Tibial nerve (tissue), 4 donors: ENCODE data around the gene COL27A1.
"Not testable (repeated sequence)": the region's sequence is repeated elsewhere in the genome, so short reads cannot be mapped to it uniquely, and the experiment has no call there.

Experiments used
- CTCF ChIP-seq, 5 experiments: fragments of 200-600 bp in 3 of 5; fragments of 450-650 bp in 2 of 5; sonication (generic) in 3 of 5; IDR thresholded peaks; one replicate each; pipeline ENCODE4 v1.5.1; 2016 to 2019; ENCODE audit warnings: antibody characterized with exemption in 5 of 5, mild to moderate bottlenecking in 3 of 5, moderate library complexity in 2 of 5
- EP300 ChIP-seq, 2 donors: sonication (generic); formaldehyde crosslinking; IDR thresholded peaks; one replicate each; pipeline ENCODE4 v1.6.1; 2017; ENCODE audit warnings: antibody characterized with exemption in 2 of 2, mild to moderate bottlenecking in 1 of 2
- POLR2A ChIP-seq, 2 donors: fragments of 450-650 bp; IDR thresholded peaks; one replicate each; pipeline ENCODE4 v1.6.1; 2017; ENCODE audit warnings: antibody characterized with exemption in 2 of 2, mild to moderate bottlenecking in 2 of 2, moderate library complexity in 2 of 2

DNA sequence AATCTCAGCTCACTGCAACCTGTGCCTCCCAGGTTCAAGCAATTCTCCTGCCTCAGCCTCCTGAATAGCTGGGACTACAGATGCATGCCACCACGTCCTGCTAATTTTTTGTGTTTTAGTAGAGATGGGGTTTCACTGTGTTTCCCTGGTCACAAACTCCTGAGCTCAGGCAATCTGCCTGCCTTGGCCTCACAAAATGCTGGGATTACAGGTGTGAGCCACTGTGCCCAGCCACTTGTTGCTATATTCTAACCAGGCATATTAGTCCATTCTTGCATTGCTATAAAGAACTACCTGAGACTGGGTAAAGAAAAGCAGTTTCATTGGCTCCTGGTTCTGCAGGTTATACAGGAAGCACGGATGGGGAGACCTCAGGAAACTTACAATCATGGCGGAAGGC is 26.6 kb upstream of the COL27A1 start:
- TF ChIP-seq EP300, POLR2A, CTCF (IDR thresholded peaks at IDR 0.05): not testable (repeated sequence)
